GM19438 (cell line): ENCODE data around the gene NCF2.

Experiments used
- ATAC-seq: cut with Tn5 transposase; IDR thresholded peaks from one replicate; pipeline ENCODE4 v1.9.1; 2021; ENCODE audit warnings: low read depth; ENCODE audit not compliant: unreplicated experiment

The NCF2 gene

DNA sequence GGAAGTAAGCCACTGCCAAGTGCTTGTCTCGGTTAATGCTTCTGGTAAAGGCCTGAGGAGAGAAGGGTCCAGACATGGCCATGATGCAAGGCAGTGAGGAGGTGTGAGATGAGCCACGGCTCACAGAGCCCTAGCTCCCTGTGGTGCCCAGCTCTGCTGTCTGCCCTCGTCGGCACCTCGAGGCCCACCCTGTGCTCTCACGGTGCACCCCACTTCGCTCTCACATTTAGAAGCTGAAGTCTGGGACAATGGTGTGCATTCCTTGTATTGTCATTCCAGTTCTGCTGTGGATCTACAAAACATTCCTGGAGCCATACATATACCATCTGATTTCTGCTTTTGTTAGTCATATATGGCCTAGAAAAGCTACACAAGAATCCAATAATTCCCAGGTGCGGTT, 3.3 kb downstream of the NCF2 start:
- no peak for ATAC-seq

DNA sequence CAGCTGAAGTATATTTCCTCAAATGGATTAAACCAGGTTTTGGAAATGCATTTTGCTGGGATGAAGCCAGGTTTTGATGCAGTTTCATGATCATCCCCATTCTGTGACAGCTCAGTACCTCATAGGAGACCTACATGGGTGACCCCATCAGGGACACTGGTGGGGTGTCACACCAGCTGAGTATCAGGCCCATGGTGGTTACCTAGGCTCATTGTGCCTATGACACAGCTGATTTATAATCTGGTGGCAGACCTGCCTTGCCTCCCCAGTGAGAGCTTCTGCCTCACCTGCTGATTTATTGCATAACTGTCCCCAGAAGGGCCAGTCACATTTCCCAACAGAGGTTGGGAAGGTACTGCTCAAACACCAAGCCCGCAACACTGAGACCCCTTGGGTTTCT, 3.8 kb downstream of the NCF2 start:
- ATAC-seq, result no peak

DNA sequence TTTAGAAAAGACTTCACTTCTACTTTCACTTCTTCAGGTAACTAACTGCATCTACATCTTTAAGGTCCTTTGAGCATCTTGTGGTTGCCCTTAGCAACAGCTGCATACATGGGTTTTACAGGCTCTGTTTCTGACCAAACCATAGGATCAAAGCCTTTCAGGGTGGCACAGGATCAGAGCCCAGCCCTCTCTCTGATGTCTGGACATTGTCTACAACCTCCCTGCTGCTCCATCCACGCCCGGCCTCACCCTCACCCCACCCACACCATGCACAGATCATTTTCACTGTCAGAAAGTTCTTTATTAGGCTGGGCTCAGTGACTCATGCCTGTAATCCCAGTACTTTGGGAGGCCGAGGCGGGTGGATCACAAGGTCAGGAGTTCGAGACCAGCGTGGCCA, 5.2 kb downstream of the NCF2 start:
- no peak for ATAC-seq

DNA sequence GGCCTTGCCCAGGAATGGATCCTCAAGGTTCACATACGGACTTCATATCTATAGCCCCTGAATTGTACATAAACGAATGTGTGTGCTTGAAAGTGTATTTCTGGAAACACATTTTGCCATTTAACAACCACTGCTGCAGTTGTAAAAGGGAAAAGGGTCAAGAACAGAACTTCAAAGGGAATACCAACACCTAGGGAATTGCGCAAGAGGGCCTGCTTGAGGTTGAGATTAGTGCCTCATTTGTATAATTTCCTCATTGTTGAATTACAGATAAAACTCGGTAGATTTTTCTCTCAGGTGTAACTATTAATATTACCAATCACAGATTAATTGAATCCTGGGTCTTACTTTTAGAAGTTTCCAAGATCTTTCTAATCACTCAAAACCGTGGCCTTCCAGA, 6.1 kb downstream of the NCF2 start:
- no peak for ATAC-seq

GRCh38 chr1:183583466-183583865, 6.8 kb downstream of the NCF2 start:
- no peak for ATAC-seq

DNA sequence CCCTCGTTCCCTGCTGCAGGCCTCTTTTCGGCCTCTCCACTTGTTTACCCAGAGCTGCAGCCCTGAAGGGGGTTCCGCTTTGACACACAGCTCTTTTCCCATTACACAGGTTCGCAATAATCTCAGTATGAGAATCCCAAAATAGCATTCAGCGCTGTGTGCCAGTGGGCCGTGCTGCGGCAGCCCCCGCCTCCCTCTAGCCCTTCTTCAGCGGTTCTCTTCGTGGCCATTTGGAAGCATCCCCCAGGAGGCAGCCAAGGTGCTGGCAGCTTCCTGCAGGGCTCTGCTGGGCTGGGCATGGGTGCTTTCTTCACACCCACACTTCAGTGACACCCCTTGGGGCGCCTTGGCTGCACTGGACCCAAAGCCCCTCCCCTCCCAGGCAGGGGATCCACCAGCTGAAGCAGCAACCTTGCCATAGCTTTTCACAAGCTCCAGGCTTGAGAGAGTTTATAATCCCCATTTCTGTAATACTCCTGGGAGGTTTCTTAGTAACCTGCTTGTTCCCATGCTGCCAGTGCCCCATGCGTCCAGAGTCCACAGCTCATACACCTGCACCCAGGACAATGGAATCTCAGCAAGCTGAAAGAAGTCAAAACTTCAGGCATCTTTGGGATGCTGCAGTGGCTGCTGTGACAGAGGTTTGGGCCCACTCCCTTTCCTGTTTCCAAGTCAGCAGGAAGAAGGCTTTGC, 8.1 kb downstream of the NCF2 start:
- ATAC-seq, result no peak

- ATAC-seq, result peak; percentile 56
These were observed 10.0 kb downstream of the NCF2 start for GRCh38 chr1:183580281-183580682.

GRCh38 chr1:183578856-183579255, 11.4 kb downstream of the NCF2 start:
- ATAC-seq, result no peak

DNA sequence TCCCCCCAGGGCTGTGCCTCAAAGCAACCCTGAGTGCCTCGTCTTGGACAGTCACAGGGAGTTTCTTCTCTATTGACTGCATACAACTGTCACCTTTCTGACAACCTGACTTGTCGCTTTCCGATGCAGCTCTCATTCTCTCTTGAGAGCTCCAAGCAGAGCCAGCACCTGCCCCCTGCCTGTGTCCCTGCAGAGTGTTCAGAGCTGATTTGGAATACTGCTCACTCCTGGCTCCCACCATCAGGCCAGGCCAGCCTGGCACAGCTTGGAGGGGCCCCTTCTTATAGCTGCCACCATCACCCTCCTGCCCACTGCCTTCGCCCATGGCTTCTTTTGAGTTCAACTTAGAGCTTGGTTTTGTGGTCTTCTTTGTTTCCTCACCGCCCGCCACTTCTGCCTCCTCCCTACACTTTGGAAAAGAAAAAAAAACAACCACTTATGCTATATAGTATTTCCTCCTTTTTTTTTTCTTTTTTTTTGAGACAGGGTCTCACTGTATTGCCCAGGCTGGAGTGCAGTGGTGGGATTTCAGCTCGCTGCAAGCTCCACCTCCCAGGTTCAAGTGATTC, 12.3 kb downstream of the NCF2 start:
- no peak for ATAC-seq

- ATAC-seq, result no peak
These were observed 13.7 kb downstream of the NCF2 start for GRCh38 chr1:183576537-183576936.

GRCh38 chr1:183575606-183576005, 14.7 kb downstream of the NCF2 start:
- ATAC-seq, result no peak

DNA sequence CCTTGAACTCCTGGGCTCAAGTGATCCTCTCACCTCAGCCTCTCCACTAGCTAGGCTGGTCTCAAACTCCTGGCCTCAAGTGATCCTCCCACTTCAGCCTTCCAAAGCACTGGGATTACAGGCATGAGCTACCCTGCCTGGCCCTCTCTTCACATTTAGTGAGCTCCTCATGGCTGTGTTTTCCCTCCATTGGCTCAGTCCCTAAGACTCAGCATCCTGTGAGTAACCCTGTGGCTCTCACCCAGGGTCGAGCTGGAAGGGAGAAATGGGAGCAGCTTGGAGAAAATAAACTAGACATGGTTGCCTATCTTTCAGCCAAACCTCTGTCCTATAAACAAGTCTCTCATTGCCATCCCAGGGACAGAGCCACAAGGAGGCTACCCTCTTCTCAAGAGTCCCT, 17.5 kb downstream of the NCF2 start:
- ATAC-seq, result no peak

DNA sequence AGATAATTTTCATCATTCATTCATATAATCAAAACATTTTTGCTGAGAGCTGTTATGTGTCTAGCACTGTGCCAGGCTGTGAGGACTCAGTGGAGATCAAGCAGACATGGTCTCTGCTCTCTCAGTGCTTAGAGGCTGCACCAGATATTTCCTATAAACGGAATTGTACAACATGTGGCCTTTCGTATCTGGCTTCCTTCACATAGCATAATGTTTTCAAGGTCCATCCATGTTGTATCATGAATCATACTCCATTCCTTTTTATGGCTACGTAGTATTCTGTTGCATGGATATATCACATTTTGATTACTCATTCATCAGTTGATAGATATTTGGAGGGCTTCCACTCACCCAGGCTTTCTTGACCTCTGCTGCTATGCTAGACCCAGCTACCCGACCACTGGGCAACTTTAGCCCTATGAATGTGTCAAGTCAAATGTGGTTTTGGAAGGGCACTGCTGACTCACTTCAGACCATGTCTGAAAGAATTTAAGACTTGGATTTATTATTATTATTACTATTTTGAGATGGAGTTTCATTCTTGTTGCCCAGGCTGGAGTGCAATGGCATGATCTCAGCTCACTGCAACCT, 18.5 kb downstream of the NCF2 start:
- no peak for ATAC-seq

DNA sequence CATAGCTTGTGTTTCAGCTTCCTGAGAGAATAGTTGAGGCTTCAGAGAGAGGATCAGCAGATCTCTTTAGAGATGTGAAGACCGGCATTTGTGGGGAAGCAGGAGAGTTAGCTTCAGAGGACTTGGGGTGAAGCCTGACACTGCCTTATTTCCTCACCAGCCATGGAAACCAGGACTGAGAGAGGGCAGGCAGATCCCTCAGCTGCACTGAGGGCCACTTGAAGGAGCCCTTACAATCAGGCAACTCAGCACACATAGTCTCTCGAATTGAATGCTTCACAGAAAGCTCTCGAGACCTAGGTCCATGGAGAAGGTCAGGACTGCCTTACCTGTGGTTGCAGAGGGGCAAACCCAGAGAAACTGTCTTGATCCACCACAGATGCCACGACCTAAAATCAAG, 19.8 kb downstream of the NCF2 start:
- ATAC-seq, result no peak

- ATAC-seq, result no peak
These were observed 20.5 kb downstream of the NCF2 start for GRCh38 chr1:183569801-183570200.

GRCh38 chr1:183569141-183569540, 21.1 kb downstream of the NCF2 start:
- no peak for ATAC-seq

DNA sequence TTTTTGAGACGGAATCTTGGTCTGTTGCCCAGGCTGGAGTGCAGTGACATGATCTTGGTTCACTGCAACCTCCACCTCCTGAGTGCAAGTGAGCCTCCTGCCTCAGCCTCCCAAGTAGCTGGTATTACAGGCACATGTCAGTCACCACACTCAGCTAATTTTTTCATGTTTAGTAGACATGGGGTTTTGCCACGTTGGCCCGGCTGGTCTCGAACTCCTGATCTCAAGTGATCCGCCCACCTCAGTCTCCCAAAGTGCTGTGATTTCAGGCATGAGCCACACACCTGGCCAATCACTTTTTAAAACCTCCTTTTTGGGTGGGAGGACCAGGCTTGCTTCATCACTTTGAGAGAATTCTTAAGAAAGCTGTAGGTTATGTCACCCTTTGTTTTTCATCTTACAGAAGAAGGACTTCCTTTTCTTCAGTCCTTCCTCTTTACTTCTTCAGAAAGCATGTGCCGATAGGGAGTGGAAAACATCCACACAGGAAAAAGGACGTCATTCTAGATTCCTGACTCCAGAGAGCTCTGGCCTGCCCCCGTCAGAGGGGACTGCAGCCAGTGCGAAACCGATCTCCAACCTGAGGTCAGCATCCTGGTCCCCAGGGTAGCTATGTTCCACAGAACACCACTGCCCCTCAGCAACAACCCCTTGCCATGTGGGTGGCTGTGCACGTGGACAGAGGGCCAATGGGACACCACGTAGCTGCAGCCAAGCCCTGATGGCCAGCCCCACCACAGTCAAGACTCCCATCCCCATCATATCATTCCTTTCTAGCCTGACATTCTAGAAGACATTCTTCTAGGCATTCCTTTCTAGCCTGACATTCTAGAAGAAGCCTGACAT, 21.9 kb downstream of the NCF2 start:
- no peak for ATAC-seq

- no peak for ATAC-seq
These were observed 22.7 kb downstream of the NCF2 start for GRCh38 chr1:183567584-183567983.

DNA sequence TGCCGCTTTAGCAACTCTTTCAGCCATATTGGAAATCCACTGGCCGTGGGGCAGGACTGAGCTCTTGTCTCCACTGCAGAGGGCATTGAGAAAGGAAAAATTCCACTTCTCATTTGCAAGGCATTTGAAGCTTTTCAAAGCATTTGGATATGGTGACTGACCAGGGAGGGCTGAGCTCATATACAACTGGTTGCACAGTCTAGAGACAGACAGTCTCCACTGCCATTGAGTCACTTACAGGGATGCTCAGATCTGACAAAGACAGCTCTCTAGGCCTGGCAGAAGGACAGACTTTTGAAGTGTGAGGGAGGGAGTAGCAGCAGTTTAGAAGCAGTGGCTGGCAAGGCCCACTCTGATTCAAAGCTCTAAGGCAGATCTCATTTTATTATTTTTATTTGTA, 24.2 kb downstream of the NCF2 start:
- ATAC-seq, result no peak

DNA sequence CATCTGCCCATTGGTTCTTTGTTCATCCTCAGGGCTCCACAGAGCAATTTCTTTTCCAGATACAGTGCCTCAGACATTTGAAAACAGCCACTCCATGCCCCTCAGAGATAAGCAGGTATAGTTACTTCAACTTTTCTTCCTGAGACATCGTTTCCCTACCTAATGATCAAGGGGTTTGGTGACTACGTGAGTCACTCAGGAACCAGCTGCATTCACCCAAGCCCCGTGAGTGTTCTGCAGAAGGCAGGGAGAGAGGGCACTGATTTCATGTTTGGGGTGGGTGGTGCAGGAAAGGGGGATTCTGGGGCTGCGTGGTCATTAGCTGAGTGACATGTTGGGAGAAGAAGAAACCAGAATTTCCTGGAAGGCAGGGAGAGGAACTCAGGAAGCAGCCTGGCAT, 25.0 kb downstream of the NCF2 start:
- ATAC-seq, result no peak

DNA sequence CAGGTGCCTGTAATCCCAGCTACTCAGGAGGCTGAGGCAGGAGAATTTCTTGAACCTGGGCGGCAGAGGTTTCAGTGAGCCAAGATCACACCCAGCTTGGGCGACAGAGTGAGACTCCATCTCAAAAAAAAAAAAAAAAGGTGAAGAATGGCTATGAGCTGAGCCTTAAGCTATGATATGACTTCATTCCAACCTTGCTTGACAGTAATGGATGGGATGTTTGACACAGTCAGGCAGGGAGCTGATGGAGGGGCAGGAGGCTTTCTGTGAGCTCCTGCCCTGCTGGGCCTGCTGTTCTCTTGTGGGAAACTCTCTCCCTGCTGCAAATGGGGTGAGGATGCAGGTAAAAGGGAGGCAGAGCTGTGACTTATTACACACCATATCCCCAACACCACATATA, 27.6 kb downstream of the NCF2 start:
- ATAC-seq, result no peak
